Fibroblast of skin of scalp (primary cell): ENCODE data around the gene KLK15. TPM values are rescaled to one million over a fixed set of nuclear protein-coding genes. Genes with fewer than 3 reads are reported as not detected.

Source experiments
- DNase-seq: peaks from one replicate; pipeline ENCODE4 v3.0.0-alpha.2; 2013
- polyA plus RNA-seq, 2 experiments: library from polyadenylated mRNA; unstranded; fragments of 120-200 nt; gene quantifications; one replicate each; pipeline ENCODE4 v1.2.1, GENCODE V29; 2013; ENCODE audit not compliant: insufficient read length in 2 of 2

The KLK15 gene, protein sequence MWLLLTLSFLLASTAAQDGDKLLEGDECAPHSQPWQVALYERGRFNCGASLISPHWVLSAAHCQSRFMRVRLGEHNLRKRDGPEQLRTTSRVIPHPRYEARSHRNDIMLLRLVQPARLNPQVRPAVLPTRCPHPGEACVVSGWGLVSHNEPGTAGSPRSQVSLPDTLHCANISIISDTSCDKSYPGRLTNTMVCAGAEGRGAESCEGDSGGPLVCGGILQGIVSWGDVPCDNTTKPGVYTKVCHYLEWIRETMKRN
- not detected for polyA plus RNA-seq (2013, experiment 1 of 2; ENCODE audit: insufficient read length)
- not detected for polyA plus RNA-seq (2013, experiment 2 of 2; ENCODE audit: insufficient read length)

DNA sequence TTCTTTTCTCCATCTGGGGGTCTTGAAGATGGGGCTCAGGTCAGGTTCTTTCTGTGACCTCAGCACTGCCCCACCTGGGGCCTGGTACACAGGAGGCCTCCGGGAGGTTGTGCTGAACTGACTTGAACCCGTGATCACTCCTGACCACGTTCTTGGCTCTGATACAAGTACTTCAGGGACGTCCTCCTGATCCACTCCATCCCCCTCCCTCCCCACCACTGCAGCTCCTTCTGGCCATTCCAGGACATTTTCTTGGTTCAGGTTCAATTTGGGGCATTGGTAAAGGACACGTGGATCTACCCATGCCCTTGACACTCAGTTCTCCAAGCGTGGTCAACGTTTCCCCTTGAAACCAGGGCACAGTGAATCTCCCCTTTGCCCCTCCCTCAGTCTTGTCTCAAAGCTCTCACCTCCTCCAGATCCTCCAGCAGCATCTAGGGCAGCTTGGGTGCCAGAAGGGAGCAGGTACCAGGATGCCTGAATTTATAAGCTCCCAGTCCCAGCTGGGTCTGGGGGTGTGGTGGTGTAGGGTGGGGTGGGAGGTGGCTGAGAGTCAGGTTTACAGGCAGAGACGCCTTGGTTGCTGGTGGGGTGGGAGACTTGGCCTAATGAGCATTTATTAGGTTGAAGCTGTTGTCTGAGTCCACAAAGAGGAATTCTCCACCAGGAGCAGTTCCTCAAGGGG, at the start of gene KLK15:
Gene KLK15 (minus strand): TSS at position 458 of the 685 bp plus-strand sequence. CDS start 2,082 bp downstream, outside the sequence.
- DNase-seq: no peak

DNA sequence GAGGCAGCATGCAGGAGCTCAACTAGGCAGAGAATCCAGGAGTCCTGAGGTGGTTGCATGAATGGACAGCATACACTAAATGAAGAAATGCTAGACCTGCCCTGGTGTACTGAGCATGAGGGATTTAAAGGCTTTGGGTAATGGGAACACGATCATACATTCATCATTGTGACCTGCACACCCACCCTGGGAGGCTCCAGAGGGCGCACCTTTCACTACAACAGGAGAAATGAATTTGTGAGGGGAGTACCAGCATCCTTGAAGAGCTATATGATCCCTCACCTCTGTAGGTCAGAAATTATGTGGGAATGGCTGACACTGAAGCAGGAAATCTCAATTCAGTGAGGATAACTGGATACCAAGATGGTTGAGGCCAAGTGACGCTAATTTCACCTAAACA, 48.8 kb upstream of the KLK15 start:
- DNase-seq: no peak

DNA sequence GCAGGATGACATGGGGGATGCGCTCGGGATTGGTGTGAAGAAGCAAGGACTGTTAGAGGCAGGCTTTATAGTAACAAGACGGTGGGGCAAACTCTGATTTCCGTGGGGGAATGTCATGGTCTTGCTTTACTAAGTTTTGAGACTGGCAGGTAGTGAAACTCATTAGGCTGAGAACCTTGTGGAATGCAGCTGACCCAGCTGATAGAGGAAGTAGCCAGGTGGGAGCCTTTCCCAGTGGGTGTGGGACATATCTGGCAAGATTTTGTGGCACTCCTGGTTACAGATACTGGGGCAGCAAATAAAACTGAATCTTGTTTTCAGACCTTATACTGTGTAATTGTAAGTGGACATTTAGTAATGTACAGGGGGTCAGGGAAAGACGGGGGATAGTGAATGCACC, 46.9 kb upstream of the KLK15 start:
- DNase-seq: no peak

DNA sequence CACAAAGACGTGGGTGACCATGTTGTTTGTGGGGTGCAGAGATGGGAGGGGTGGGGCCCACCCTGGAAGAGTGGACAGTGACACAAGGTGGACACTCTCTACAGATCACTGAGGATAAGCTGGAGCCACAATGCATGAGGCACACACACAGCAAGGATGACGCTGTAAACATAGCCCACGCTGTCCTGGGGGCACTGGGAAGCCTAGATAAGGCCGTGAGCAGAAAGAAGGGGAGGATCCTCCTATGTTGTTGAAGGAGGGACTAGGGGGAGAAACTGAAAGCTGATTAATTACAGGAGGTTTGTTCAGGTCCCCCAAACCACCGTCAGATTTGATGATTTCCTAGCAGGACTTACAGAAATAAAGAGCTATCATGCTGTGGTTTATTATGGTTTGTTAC, 45.5 kb upstream of the KLK15 start:
- DNase-seq: no peak

DNA sequence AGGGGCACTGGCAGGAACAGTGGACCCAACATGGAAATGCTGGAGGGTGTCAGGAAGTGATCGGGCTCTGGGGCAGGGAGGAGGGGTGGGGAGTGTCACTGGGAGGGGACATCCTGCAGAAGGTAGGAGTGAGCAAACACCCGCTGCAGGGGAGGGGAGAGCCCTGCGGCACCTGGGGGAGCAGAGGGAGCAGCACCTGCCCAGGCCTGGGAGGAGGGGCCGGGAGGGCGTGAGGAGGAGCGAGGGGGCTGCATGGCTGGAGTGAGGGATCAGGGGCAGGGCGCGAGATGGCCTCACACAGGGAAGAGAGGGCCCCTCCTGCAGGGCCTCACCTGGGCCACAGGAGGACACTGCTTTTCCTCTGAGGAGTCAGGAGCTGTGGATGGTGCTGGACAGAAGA, 44.0 kb upstream of the KLK15 start:
- DNase-seq: no peak

DNA sequence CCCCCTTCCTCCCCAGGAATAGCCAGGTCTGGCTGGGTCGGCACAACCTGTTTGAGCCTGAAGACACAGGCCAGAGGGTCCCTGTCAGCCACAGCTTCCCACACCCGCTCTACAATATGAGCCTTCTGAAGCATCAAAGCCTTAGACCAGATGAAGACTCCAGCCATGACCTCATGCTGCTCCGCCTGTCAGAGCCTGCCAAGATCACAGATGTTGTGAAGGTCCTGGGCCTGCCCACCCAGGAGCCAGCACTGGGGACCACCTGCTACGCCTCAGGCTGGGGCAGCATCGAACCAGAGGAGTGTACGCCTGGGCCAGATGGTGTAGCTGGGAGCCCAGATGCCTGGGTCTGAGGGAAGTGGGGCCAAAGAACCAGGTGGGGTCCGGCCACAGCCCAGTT, 43.1 kb upstream of the KLK15 start:
- DNase-seq: no peak

DNA sequence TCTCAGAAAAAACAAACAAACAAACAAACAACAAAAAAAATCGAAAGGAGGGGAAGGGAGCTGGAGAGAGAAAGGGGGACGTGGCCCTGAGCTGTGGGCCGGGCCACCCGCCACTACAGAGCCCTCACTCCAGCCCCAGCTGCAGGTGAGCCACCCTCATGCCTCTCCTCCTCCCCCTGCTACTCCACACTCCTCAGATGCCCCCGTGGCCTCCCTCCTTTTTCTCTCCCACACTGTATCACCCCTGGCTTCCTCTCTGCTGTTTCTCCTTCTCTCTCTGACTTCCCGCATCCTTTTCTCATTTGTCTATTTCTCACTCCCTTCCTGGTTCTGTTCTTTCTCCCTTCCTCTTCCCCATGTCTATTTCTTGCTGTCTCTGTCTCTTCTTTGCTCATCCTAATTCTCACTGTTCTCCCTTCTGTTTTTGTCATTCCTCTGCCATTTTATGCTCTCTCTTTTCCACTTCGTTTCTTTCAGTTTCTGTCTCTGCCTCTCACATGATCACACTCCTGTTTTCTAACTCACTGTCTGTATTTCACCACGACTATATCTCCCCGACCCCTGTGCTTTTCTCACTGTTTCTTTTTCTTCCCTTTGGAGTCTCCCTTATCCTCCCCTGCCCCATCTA, 42.5 kb upstream of the KLK15 start:
- DNase-seq: no peak

DNA sequence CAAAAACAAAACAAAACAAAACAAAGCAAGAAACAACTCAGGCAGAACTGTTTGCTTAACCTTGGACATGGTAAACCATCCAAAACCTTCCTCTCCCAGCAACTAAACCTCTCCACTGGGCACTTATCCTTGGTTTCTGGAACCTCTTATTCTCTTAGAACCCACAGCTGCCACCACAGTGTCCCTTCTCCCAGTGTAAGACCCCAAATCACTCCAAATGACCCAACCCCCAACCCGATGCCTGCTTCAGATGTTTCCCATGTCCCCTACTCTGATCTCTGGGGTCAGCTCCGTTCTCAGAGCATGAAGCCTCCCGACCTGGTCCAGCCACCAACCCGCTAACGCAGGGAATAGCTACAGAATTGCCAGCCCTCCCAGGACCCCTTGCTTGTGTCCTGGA, 40.8 kb upstream of the KLK15 start:
- no peak for DNase-seq

DNA sequence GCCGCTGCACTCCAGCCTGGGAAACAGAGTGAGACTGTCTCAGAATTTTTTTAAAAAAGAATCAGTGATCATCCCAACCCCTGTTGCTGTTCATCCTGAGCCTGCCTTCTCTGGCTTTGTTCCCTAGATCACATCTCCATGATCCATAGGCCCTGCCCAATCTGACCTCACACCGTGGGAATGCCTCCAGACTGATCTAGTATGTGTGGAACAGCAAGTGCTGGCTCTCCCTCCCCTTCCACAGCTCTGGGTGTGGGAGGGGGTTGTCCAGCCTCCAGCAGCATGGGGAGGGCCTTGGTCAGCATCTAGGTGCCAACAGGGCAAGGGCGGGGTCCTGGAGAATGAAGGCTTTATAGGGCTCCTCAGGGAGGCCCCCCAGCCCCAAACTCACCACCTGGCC, 39.7 kb upstream of the KLK15 start, which contains the start of gene KLK2:
Gene KLK2 (plus strand): TSS at position 384 of the 400 bp plus-strand sequence. CDS start 35 bp downstream, outside the sequence.
- DNase-seq: no peak

DNA sequence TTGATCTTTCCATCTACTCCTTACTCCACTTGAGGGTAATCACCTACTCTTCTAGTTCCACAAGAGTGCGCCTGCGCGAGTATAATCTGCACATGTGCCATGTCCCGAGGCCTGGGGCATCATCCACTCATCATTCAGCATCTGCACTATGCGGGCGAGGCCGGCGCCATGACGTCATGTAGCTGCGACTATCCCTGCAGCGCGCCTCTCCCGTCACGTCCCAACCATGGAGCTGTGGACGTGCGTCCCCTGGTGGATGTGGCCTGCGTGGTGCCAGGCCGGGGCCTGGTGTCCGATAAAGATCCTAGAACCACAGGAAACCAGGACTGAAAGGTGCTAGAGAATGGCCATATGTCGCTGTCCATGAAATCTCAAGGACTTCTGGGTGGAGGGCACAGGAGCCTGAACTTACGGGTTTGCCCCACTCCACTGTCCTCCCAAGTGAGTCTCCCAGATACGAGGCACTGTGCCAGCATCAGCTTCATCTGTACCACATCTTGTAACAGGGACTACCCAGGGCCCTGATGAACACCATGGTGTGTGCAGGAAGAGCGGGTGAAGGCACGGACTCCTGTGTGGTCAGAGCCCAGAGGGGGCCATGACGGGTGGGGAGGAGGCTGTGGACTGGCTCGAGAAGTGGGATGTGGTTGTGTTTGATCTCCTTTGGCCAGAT, 37.2 kb upstream of the KLK15 start:
- peak; percentile 2 for DNase-seq

DNA sequence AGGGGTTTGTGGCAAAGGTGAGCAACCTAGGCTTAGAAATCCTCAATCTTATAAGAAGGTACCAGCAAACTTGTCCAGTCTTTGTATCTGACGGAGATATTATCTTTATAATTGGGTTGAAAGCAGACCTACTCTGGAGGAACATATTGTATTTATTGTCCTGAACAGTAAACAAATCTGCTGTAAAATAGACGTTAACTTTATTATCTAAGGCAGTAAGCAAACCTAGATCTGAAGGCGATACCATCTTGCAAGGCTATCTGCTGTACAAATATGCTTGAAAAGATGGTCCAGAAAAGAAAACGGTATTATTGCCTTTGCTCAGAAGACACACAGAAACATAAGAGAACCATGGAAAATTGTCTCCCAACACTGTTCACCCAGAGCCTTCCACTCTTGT, 36.1 kb upstream of the KLK15 start:
- DNase-seq: no peak

DNA sequence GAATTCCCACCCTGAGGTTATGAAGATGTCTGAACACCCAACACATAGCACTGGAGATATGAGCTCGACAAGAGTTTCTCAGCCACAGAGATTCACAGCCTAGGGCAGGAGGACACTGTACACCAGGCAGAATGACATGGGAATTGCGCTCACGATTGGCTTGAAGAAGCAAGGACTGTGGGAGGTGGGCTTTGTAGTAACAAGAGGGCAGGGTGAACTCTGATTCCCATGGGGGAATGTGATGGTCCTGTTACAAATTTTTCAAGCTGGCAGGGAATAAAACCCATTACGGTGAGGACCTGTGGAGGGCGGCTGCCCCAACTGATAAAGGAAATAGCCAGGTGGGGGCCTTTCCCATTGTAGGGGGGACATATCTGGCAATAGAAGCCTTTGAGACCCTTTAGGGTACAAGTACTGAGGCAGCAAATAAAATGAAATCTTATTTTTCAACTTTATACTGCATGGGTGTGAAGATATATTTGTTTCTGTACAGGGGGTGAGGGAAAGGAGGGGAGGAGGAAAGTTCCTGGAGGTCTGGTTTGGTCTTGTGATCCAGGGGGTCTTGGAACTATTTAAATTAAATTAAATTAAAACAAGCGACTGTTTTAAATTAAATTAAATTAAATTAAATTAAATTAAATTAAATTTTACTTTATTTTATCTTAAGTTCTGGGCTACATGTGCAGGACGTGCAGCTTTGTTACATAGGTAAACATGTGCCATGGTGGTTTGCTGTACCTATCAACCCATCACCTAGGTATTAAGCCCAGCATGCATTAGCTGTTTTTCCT, 28.3 kb upstream of the KLK15 start:
- DNase-seq: no peak

DNA sequence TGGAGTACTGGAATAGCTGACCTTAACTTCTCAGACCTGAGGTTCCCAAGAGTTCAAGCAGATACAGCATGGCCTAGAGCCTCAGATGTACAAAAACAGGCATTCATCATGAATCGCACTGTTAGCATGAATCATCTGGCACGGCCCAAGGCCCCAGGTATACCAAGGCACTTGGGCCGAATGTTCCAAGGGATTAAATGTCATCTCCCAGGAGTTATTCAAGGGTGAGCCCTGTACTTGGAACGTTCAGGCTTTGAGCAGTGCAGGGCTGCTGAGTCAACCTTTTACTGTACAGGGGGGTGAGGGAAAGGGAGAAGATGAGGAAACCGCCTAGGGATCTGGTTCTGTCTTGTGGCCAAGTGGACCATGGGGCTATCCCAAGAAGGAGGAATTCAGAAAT, 27.6 kb upstream of the KLK15 start:
- no peak for DNase-seq

DNA sequence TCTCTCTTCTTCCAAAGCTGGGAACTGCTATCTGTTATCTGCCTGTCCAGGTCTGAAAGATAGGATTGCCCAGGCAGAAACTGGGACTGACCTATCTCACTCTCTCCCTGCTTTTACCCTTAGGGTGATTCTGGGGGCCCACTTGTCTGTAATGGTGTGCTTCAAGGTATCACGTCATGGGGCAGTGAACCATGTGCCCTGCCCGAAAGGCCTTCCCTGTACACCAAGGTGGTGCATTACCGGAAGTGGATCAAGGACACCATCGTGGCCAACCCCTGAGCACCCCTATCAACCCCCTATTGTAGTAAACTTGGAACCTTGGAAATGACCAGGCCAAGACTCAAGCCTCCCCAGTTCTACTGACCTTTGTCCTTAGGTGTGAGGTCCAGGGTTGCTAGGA, 26.5 kb upstream of the KLK15 start:
- DNase-seq: no peak

DNA sequence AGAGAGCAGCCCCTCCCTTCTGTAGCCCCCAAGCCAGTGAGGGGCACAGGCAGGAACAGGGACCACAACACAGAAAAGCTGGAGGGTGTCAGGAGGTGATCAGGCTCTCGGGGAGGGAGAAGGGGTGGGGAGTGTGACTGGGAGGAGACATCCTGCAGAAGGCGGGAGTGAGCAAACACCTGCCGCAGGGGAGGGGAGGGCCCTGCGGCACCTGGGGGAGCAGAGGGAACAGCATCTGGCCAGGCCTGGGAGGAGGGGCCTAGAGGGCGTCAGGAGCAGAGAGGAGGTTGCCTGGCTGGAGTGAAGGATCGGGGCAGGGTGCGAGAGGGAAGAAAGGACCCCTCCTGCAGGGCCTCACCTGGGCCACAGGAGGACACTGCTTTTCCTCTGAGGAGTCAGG, 25.5 kb upstream of the KLK15 start:
- DNase-seq: no peak

DNA sequence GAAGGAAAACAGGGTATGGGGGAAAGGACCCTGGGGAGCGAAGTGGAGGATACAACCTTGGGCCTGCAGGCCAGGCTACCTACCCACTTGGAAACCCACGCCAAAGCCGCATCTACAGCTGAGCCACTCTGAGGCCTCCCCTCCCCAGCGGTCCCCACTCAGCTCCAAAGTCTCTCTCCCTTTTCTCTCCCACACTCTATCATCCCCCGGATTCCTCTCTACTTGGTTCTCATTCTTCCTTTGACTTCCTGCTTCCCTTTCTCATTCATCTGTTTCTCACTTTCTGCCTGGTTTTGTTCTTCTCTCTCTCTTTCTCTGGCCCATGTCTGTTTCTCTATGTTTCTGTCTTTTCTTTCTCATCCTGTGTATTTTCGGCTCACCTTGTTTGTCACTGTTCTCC, 24.0 kb upstream of the KLK15 start:
- DNase-seq: no peak

DNA sequence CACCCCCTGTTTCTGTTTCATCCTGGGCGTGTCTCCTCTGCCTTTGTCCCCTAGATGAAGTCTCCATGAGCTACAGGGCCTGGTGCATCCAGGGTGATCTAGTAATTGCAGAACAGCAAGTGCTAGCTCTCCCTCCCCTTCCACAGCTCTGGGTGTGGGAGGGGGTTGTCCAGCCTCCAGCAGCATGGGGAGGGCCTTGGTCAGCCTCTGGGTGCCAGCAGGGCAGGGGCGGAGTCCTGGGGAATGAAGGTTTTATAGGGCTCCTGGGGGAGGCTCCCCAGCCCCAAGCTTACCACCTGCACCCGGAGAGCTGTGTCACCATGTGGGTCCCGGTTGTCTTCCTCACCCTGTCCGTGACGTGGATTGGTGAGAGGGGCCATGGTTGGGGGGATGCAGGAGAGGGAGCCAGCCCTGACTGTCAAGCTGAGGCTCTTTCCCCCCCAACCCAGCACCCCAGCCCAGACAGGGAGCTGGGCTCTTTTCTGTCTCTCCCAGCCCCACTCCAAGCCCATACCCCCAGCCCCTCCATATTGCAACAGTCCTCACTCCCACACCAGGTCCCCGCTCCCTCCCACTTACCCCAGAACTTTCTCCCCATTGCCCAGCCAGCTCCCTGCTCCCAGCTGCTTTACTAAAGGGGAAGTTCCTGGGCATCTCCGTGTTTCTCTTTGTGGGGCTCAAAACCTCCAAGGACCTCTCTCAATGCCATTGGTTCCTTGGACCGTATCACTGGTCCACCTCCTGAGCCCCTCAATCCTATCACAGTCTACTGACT, 21.4 kb upstream of the KLK15 start, which contains the start of gene KLK3:
Gene KLK3 (plus strand): TSS at position 280 of the 775 bp plus-strand sequence. CDS start 41 bp downstream, at position 321.
- no peak for DNase-seq

DNA sequence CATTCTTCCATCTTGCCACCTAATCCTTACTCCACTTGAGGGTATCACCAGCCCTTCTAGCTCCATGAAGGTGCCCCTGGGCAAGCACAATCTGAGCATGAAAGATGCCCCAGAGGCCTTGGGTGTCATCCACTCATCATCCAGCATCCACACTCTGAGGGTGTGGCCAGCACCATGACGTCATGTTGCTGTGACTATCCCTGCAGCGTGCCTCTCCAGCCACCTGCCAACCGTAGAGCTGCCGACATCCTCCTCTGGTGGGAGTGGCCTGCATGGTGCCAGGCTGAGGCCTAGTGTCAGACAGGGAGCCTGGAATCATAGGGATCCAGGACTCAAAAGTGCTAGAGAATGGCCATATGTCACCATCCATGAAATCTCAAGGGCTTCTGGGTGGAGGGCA, 18.2 kb upstream of the KLK15 start:
- DNase-seq: no peak

DNA sequence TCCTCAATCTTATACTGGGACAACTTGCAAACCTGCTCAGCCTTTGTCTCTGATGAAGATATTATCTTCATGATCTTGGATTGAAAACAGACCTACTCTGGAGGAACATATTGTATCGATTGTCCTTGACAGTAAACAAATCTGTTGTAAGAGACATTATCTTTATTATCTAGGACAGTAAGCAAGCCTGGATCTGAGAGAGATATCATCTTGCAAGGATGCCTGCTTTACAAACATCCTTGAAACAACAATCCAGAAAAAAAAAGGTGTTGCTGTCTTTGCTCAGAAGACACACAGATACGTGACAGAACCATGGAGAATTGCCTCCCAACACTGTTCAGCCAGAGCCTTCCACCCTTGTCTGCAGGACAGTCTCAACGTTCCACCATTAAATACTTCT, 17.4 kb upstream of the KLK15 start:
- DNase-seq: no peak

DNA sequence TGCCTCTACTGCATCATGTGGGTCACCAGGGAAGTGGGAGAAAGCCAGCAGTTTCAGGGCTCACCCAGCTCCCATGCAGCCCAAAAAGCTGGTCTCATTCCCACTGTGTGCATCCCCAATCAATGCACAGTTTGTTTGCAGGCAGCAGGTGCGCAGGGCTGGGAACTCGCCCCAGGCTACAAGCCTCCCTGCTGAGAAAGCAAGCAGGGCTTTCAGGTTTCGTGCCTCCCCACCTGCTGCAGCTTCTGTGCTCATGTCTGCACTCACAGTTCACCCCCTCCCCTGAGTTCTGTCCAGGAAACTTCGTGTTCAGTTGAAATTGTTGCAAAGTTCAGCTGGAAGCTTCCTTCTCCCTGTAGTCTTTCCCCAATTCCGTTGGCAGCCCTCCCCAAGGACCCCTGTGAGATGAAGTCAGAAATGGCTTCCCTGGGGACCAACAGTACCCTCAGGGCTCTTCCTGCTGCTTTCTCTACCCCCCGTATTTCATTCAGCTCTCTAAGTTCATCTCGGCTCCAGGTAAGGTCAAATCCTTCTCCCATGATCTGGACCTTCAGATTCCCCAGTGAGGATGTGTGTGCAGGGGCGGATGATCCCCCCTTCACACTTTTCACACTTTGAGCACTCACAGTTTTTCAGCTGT, 11.0 kb upstream of the KLK15 start:
- no peak for DNase-seq

DNA sequence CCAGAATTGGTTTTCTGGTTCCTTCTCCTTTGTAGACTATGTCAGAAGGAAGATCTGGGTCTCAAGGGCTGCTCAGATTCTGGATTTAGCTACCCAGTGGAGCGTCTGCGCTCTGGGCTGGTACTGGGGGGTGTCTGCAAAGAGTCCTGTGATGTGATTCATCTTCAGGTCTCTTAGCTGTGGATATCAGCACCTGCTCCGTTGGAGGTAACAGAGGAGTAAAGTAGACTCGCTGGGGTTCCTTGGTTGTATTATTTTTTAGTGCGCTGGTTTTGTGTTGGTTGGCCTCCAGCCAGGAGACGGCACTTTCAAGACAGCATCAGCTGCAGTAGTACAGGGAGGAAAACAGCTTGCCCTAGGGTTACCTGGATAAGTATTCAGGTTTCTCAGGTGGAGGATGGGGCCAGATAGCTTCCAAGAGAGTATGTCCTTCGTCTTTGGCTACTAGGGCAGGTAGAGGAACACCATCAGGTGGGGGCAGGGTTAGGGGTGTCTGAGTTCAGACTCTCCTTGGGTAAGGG, 10.4 kb upstream of the KLK15 start:
- no peak for DNase-seq
